ENCODE data around the gene LZTR1.
"Not testable (repeated sequence)": the region's sequence is repeated elsewhere in the genome, so short reads cannot be mapped to it uniquely, and the experiment has no call there.

LZTR1 gene

DNA sequence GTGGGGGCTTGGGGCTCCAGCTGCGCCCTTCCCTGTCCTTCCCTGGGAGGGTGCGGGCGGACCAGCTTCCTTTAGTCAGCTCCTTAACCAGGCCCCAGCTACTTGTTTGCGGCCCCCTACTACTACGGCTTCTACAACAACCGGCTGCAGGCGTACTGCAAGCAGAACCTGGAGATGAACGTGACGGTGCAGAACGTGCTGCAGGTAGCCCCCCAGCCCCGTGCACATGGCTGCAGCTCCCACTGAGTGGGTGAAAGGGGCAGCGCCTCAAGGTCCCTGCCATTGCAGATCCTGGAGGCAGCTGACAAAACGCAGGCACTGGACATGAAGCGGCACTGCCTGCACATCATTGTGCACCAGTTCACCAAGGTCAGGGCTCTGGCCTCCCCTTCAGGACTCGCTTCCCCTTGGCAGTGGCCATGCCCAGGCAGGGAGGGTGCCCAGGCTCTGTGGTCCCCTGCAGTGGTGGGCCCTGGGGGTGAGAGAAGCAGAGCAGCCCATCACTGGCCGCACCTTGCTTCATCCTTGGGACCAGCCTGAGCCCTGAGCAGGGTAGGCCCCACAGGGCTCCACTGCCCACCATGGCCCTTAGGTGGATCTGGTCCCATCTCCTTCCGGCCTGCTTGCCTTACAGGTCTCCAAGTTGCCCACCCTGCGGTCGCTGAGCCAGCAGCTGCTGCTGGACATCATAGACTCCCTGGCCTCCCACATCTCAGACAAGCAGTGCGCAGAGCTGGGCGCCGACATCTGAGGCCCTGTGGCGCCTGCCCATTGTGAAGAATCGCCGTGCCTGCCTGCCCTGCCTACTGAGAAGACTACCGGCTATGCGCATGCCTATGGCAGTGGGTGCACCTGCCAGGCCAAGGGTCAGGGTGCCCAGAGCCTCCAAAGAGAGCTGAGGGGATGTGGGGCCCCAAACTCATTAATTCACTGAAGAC lies 14.8 kb downstream of the LZTR1 start:
- DNase-seq (ENCODE audit: low read depth, low spot score): no peak

- no peak for DNase-seq (ENCODE audit: low read depth, low spot score)
Measured at GRCh38 chr22:20997536-20998257, 15.6 kb downstream of the LZTR1 start.

- no peak for DNase-seq (ENCODE audit: low read depth, low spot score)
Measured at GRCh38 chr22:20998411-20999336, 16.6 kb downstream of the LZTR1 start.

DNA sequence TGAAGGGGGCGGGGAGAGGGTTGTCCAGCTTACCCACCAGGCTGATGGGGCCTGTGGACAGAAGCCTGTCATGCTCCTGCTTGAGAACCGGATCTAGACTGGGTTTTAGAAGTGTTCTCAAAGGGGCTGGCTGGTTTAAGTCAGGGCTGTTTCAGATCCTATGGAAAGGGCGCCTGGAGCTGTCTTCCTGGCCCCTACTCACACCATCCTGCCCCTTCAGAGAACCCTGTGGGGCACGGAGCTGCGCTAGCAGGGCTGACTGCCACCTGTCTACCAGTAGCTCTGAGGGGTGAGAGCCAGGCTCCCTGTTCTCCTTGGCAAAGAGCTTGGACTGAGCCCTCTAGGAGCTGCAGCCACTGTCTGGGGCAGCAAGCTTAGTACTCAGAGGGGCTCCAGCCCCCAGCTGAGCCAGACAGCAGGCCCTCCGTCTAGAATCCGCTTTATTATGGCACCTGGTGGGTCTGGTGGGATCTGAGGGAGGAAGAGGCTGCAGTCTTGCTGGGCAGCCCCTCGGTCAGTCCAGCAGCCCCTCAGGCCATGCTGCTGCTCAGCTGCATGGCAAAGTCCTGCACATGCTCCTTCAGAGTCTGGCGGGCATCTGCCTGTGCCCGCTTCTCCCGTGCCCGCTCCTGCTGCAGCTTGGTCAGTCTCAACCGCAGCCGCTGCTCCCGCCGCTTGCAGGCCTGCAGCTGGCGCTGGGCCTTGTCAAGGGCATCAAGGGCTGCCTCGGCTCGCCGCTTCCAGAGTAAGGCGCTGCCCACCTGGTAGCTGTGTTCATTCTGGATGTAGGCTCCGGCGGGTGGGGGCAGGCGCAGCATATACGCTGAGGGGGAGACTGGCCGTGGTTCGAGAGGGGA lies 17.5 kb downstream of the LZTR1 start:
- no peak for DNase-seq (ENCODE audit: low read depth, low spot score)

DNA sequence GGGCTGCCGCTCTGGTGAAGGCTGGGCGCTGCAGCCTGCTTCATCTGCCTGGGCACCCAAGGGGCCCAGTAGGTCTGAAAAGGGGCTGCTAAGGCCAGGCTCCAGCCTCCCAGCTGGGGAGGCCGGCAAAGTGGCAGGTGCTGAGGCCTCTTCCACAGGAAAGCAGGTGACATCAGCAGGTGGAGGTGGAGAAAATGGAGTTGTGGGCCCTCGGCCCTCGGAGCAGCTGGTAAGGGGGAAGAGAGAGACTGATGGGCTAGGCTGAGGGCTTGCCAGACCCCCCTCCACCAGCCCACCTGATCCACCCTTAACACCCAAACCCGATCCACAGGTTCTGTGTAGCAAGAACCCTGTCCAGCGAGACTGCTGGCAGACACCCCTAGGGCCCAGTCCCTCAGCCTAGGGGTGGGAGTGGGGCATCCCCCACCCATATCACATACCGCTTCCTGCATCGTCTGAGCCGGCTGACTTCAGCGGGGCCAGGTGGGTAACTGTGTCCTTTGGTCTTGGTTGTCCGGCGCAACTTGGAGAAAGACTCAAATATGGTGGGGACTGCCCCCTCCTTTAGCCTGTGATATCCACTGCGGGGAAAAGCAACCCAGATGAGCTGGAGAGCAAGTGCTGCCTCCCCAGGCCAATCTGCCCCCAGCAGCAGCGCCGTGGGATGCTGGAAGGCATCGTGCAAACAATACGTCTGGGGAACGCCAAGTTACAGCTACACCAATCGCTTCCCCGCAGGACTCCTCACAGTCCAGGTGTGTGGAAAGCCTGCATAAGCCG lies 18.3 kb downstream of the LZTR1 start:
- DNase-seq (ENCODE audit: low read depth, low spot score): no peak

- no peak for DNase-seq (ENCODE audit: low read depth, low spot score)
Measured at GRCh38 chr22:21000987-21001600, 19.0 kb downstream of the LZTR1 start.

GRCh38 chr22:21001601-21002325 lies 19.7 kb downstream of the LZTR1 start, which contains the start of gene THAP7:
THAP7 (minus strand) TSS chr22:21002118; CDS start chr22:21001911, 207 bp downstream.
- DNase-seq (ENCODE audit: low read depth, low spot score): peak; percentile 57

GRCh38 chr22:21003782-21004181 lies 21.7 kb downstream of the LZTR1 start:
- no peak for DNase-seq (ENCODE audit: low read depth, low spot score)

DNA sequence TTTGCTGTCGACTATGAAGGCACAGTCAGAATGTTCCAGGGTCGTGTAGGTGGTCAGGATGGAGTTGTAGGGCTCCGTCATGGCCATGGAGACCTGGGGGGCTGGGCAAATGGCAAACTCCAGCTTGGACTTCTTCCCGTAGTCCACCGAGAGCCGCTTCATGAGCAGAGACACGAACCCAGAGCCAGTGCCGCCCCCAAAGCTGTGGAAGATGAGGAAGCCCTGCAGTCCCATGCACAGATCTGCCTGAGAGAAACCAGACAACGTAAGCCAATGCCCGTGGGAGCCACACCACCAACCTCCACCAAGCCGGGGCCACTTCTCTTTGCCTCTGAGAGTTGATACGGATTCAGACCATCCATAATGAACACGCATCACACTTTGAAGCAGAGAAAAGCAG lies 27.1 kb downstream of the LZTR1 start:
- DNase-seq (ENCODE audit: low read depth, low spot score): not testable (repeated sequence)

DNA sequence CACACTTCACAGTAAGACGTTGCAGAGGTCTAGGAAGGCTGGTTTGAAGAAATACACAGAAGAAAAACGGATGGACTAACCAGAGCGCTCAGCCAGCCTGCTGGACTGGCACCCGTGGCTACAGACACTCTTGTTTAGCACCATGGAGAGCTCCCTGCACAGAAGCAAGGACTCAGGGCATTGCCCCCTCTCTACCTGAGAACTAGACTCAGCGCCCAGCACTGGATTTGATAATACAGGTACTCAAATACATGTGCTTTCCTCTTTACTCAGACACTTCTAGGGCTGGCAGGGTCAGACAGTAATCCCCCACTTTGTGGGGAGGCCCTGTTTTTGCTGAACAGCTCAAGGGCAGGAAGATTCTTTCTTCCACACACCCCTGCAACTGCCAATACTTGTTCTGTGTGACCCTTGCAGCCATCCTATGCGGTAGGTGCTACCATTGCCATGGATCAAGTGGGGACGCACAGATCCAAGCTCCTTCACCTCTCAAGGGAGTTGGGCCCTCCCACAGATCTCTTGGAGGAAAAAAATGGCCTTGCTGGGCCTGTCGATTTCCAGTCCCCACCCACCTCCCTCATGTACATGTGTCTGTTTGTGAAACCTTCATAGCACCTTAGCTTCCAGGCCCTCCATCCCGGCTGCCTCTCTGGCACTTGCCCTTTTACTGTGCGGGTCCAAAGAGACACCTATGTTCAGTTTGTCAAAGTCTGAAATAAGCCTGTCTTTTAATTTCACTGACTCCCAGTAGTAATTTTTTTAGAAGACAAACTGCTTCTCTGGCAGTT lies 27.7 kb downstream of the LZTR1 start:
- DNase-seq (ENCODE audit: low read depth, low spot score): no peak

DNA sequence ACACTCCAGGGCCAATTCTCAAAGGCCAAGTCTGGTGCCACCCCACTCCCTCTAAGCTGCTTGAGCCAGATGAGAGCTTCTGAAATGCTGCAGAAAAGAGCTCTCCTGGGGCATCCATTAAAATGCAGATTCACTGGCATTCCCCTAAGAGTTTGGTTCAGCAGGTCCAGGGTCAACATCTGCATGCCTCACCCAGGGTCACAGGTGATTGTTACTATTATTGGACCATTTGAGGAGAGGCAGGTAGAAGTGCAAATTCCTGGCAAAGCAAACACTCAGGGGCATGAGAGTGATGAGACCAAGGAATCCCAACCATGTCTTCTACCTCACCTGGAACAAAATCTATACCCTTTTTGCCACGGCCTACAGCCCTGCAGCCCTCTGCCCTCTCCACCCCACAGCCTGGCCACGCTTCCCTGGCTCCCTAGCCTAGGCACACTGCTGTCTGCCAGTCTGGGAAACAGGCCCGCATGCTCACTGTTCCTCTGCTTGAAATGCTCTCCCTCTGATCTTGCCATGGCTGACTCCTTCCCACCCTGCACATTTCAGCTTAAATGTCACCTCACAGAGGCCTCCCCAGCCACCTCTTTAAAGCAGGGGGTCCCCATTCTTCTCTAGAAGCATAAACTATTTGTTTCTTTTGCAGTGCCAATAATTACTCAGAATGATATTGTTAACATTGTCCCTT lies 28.5 kb downstream of the LZTR1 start:
- DNase-seq (ENCODE audit: low read depth, low spot score): no peak

DNA sequence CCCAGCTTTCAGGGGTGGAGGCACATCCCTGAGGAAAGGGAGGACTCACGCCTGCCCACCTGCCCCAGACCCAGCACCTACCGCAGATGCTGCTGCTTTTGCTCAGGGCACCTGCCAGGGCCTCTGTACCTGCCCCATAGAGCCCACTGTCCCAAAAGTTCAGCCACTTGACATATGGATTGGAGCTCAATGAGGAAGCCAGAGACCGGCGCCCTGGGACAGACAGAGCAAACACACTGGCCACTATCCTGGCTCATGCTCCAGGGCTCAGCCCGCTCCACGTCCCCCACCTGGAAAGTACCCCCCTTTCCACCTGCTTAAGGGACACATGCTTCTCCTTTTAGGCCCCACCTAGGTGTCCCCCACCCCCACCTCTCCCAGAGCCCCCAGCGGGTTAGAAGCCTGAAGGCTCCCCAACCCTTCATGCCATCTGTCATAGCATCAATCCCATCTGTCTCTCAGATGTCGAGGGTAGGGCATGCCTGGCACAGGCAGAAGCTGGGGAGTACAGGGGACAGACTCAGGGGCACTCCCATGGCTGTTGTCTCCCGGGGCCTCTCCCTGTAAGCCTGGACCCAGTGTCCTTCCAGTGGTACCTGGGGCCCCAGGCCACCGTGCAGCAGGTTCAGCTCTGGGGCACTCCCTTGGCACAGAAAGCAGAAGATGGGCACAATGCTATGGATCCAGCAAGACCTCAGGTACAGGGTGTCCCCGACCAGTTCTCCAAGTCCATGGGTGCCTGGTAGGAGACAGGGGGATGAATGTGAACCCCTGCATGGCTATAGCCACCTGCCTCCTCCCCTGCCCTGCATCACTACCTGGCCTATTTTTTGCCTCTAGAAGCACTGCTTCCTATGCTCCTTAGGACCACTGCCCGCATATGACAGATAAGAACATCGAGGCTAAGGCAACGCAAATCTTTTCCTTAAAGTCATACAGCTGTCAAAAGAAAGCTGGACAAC lies 30.6 kb downstream of the LZTR1 start:
- DNase-seq (ENCODE audit: low read depth, low spot score): no peak

GRCh38 chr22:21013657-21014201 lies 31.6 kb downstream of the LZTR1 start:
- no peak for DNase-seq (ENCODE audit: low read depth, low spot score)

GRCh38 chr22:21014202-21014725 lies 32.2 kb downstream of the LZTR1 start:
- DNase-seq (ENCODE audit: low read depth, low spot score): no peak

- DNase-seq (ENCODE audit: low read depth, low spot score): no peak
Measured at GRCh38 chr22:21014726-21015465, 32.8 kb downstream of the LZTR1 start, which contains the start of gene P2RX6. P2RX6 (plus strand) TSS chr22:21015165; CDS start chr22:21015175, 10 bp downstream.

All from iPS DF 19.7 (cell line).